ENCODE results near the gene MTREX.
A peak's percentile ranks its signal among the peaks of the same experiment; 100 is the strongest.

MTREX gene

GRCh38 chr5:55360190-55360589 is 52.4 kb downstream of the MTREX start:
- TF ChIP-seq TAF1 (IDR thresholded peaks at IDR 0.05; ENCODE audit: borderline replicate concordance, low read depth, low read length) (no peak), POLR2A (IDR thresholded peaks at IDR 0.05; ENCODE audit: low read depth, low read length) (no peak), POLR2AphosphoS5 (IDR thresholded peaks at IDR 0.05; ENCODE audit: low read depth, low read length) (no peak)

DNA sequence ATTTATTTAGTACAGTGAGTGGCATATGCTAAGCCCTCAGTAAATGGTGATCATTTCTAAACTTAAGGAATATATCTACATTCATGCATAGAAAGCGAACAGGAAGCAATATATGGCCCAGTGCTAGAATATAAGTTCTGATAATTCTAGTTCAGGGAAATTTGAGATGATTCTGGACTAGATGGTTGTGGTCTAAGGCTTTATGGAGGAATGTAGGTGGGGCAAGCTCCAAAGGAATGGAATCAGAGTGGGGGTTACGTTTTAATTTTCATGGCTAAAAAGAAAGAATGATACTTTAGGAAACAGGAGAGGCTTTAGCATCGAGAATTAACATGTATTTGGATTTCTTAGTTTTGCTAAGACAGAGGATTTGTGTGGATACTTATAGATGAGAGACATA is 56.1 kb downstream of the MTREX start:
- DNase-seq (ENCODE audit: insufficient read length) (no peak), FAIRE-seq (peak; percentile 61)
- TF ChIP-seq TAF1 (IDR thresholded peaks at IDR 0.05; ENCODE audit: borderline replicate concordance, low read depth, low read length), result no peak
- TF ChIP-seq POLR2A (IDR thresholded peaks at IDR 0.05; ENCODE audit: low read depth, low read length), result no peak
- no peak for TF ChIP-seq POLR2AphosphoS5 (IDR thresholded peaks at IDR 0.05; ENCODE audit: low read depth, low read length)

More at GRCh38 chr5:55360190-55360589, 52.4 kb downstream of the MTREX start:
- FAIRE-seq, result no peak
- no peak for DNase-seq (ENCODE audit: insufficient read length)

DNA sequence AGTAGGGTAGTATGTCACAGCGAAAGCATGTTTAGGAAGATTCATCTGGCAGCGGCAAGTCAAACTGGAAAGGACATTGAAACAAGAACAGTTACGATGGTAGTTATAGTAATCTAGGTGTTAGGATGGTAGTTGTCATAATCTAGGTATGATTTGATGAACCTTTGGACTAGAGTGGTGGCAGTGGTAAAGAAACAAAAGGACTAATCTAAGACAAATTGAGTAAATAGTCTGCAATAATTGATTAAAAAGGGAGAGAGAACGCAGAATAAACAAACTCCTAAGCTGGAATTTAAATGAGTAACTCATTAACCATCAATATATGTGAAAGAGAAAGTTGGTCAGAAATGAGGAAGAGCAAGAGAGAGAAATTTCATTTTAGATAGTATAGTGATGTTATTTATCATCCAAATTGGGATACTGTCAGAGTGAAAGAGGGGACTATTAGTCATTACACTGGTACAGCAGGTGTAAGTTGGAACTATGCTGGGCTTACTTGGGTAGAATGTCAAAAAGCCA is 56.8 kb downstream of the MTREX start:
- no peak for TF ChIP-seq TAF1 (IDR thresholded peaks at IDR 0.05; ENCODE audit: borderline replicate concordance, low read depth, low read length)
- TF ChIP-seq POLR2AphosphoS5 (IDR thresholded peaks at IDR 0.05; ENCODE audit: low read depth, low read length), result no peak
- TF ChIP-seq POLR2A (IDR thresholded peaks at IDR 0.05; ENCODE audit: low read depth, low read length), result no peak
- DNase-seq (ENCODE audit: insufficient read length) (no peak), FAIRE-seq (peak; percentile 93)

DNA sequence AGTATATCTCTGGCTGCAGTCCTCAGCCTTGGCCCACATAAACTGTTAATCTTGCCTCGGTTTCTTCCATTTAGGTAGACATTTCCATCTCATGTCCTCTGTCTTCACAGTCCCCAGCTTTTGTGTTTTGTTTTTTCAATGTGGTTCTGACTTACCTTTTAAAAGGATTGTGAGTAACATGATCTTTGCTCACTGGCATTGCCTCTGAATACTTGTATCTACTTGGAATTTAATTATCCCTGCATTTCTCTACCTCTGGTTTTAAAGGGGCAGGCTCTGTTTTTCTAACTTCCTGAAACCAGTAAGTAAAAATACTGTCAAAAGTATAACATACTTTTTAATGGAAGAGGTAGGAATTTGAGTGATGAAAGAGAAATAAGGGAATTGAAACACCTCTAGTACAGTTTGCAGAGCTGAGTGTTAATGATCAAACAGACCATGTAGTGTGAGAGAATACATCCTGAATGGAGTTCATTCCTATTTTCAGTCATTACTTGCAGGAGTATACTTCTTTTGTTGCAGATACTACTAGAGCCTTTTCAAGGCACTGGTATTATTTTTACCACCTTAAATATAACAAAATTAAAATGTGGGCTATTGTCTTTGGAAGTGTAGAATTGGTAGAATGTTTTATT is 62.6 kb downstream of the MTREX start:
- FAIRE-seq (no peak), DNase-seq (ENCODE audit: insufficient read length) (no peak)
- TF ChIP-seq POLR2A (IDR thresholded peaks at IDR 0.05; ENCODE audit: low read depth, low read length), result no peak

- no peak for FAIRE-seq
- no peak for TF ChIP-seq POLR2A (IDR thresholded peaks at IDR 0.05; ENCODE audit: low read depth, low read length)
- TF ChIP-seq TAF1 (IDR thresholded peaks at IDR 0.05; ENCODE audit: borderline replicate concordance, low read depth, low read length), result no peak
- TF ChIP-seq POLR2AphosphoS5 (IDR thresholded peaks at IDR 0.05; ENCODE audit: low read depth, low read length), result no peak
- no peak for DNase-seq (ENCODE audit: insufficient read length)
These were observed 63.4 kb downstream of the MTREX start for GRCh38 chr5:55371145-55371544.

- TF ChIP-seq TAF1 (IDR thresholded peaks at IDR 0.05; ENCODE audit: borderline replicate concordance, low read depth, low read length) (no peak), POLR2A (IDR thresholded peaks at IDR 0.05; ENCODE audit: low read depth, low read length) (no peak), POLR2AphosphoS5 (IDR thresholded peaks at IDR 0.05; ENCODE audit: low read depth, low read length) (no peak)
- FAIRE-seq (peak; percentile 65), DNase-seq (ENCODE audit: insufficient read length) (no peak)
These were observed 64.5 kb downstream of the MTREX start for GRCh38 chr5:55372130-55372925.

DNA sequence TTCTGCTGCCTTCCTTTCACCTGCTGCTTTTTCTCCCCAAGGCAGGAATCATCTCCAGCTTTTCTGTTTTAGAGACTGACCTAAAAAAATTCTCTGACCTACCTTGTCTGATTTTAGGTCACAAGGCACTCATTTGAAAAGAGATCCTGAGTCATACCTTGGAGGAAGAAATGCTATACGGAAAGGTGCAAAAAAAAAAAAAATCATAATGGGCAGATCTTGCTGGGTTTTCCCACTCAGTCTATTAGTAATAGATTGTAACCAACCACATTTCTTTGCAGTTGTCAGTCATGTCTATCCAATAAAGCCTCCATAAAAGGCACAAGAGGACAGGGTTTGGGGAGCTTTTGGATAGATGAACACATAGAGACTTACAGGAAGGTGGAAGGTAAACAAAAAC is 70.0 kb downstream of the MTREX start:
- DNase-seq (ENCODE audit: insufficient read length), result no peak
- no peak for FAIRE-seq
- TF ChIP-seq POLR2A (IDR thresholded peaks at IDR 0.05; ENCODE audit: low read depth, low read length), result no peak
- no peak for TF ChIP-seq TAF1 (IDR thresholded peaks at IDR 0.05; ENCODE audit: borderline replicate concordance, low read depth, low read length)
- no peak for TF ChIP-seq POLR2AphosphoS5 (IDR thresholded peaks at IDR 0.05; ENCODE audit: low read depth, low read length)

GRCh38 chr5:55383254-55383653 is 75.5 kb downstream of the MTREX start:
- TF ChIP-seq POLR2A (IDR thresholded peaks at IDR 0.05; ENCODE audit: low read depth, low read length) (no peak), POLR2AphosphoS5 (IDR thresholded peaks at IDR 0.05; ENCODE audit: low read depth, low read length) (no peak), TAF1 (IDR thresholded peaks at IDR 0.05; ENCODE audit: borderline replicate concordance, low read depth, low read length) (no peak)
- FAIRE-seq (no peak), DNase-seq (ENCODE audit: insufficient read length) (no peak)

DNA sequence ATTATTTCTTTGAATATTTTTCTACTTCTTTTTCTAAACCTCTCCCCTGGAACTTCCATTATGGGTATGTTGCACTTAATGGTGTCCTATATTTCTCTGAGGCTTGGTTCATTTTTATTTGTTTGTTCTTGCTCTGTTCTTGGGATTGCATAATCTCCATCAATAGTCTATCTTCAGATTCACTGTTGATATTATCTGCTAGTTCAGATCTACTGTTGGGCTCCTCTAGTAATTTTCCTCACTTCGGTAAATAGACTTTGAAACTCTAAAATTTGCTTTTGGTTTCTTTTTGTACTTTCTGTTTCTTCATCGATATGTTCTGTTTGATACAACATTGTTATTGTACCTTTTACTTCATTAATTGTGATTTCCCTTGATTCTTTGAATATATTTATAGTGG is 76.3 kb downstream of the MTREX start:
- DNase-seq (ENCODE audit: insufficient read length) (no peak), FAIRE-seq (no peak)
- TF ChIP-seq TAF1 (IDR thresholded peaks at IDR 0.05; ENCODE audit: borderline replicate concordance, low read depth, low read length) (no peak), POLR2A (IDR thresholded peaks at IDR 0.05; ENCODE audit: low read depth, low read length) (no peak), POLR2AphosphoS5 (IDR thresholded peaks at IDR 0.05; ENCODE audit: low read depth, low read length) (no peak)

GRCh38 chr5:55385227-55385626 is 77.4 kb downstream of the MTREX start:
- TF ChIP-seq TAF1 (IDR thresholded peaks at IDR 0.05; ENCODE audit: borderline replicate concordance, low read depth, low read length), result no peak
- TF ChIP-seq POLR2A (IDR thresholded peaks at IDR 0.05; ENCODE audit: low read depth, low read length), result no peak
- no peak for TF ChIP-seq POLR2AphosphoS5 (IDR thresholded peaks at IDR 0.05; ENCODE audit: low read depth, low read length)
- FAIRE-seq (no peak), DNase-seq (ENCODE audit: insufficient read length) (no peak)

GRCh38 chr5:55385846-55386245 is 78.1 kb downstream of the MTREX start:
- TF ChIP-seq TAF1 (IDR thresholded peaks at IDR 0.05; ENCODE audit: borderline replicate concordance, low read depth, low read length) (no peak), POLR2AphosphoS5 (IDR thresholded peaks at IDR 0.05; ENCODE audit: low read depth, low read length) (no peak), POLR2A (IDR thresholded peaks at IDR 0.05; ENCODE audit: low read depth, low read length) (no peak)
- DNase-seq (ENCODE audit: insufficient read length) (no peak), FAIRE-seq (no peak)

GRCh38 chr5:55386356-55386755 is 78.6 kb downstream of the MTREX start:
- no peak for DNase-seq (ENCODE audit: insufficient read length)
- no peak for FAIRE-seq
- TF ChIP-seq POLR2A (IDR thresholded peaks at IDR 0.05; ENCODE audit: low read depth, low read length) (no peak), POLR2AphosphoS5 (IDR thresholded peaks at IDR 0.05; ENCODE audit: low read depth, low read length) (no peak), TAF1 (IDR thresholded peaks at IDR 0.05; ENCODE audit: borderline replicate concordance, low read depth, low read length) (no peak)

All from GM12892 (cell line).